Measurements from ENCODE around the gene MZB1.
A peak's percentile ranks its signal among the peaks of the same experiment; 100 is the strongest.
"Not testable (repeated sequence)": the region's sequence is repeated elsewhere in the genome, so short reads cannot be mapped to it uniquely, and the experiment has no call there.

MZB1 gene

DNA sequence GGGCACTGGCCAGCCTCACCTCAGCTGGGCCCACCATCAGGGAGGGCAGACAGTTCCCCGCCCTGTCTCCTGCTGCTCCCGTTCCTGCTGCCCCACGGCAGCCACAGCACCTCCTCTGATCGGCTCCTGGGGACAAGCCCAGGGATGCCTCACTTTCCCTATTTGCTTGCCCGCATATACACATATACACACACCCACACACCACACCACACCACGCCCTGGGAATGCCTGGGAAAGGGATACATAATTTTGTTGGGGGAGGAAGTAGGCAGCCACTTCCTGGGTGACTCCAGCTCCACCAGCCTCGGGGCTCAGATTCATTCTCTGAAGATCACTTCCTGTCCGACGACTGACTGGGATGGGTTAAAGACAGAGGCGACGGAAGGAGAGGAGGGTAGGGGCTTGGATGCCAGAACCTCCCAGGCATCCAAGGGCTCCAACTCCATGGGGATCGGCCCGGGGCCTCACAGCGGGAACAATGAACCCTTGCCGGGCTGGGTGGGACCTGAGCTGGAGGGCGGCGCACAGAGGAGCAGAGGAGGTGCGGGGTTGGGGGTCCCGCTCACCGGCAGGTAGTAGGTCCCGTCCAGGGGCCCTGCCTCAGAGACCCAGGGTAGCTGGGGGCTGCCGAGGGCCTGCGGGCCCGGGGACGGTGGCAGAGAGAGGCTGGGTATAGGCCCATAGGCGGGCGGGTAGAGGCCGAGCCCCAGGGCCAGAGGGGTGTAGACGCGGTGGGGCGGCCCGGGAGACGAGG is 2.0 kb upstream of the MZB1 start:
- DNase-seq (ENCODE audit: low spot score), result no peak

DNA sequence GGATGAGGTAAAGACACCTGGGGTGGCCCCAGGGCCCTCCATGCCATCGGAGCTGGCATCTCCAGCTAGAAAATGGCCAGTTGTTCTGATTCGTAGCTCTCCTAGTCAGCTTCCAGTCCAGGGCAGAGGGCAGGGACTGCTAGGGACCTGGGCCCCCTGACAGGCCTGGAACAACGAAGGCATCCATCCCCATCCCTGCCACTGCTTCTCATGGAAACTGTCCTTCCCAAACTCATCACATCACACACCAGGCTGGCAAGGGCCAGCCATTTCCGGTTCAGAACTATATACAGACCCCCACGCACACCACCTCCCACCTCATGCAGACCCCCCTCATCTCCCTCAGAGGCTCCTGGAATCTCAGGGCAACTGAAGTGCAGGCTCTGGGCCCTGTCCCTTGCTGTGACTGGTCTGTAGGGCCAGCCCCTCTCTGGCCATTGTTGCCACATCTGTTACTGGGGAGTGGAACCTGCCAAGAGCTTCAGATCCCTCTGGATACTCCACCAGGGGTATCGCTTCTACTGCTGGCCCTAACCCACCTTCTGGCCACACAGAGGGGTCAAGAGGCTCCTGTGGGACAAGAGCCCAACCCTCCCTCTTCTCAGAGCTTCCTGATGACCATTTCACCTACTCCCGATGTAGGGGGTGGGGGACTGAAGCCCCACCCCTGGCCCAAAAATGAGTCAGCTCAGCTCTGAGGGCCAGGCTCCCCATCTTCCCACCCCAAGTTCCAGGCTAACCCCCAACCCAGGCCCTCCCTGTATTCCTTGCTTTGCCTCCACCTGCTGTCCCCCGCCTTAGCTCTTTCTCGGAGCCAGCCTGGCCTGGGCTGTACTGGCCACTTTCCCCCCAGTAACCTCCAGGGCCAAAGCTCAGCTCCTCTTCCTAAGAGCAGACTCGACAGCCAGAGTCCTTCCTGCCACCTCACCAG is 1.2 kb upstream of the MZB1 start:
- DNase-seq (ENCODE audit: low spot score), result no peak

DNA sequence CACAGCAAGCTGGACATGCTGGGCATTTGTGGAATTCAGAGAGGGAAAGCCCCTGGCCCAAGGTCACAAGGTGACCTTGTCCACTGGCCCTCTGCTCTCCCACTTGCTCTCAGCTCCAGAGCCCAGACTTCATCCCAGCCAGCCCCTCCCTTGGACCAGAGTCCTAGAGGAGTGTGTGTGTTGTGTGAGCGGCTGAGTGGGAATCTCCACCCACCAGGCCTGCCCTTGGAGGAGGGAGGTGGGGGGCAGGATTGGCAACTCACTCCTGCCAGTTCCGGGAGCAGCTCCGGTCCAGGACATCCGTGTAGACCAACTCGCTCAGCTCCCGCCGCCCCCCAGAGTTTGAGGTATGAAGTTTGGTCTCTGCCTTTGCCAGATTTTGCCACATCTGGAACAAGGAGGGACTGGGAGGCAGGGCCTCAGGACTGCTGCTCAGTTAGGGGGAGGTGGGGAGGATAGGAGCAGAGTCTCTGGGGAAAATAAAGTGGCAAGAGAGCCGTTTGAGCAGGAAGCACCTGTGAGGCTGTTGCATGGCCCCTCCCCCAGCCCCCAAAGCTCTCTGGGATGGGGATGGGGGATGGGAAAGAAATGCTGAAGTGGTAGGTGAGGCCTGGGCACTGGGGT is 1.4 kb downstream of the MZB1 start:
- DNase-seq (ENCODE audit: low spot score), result no peak

DNA sequence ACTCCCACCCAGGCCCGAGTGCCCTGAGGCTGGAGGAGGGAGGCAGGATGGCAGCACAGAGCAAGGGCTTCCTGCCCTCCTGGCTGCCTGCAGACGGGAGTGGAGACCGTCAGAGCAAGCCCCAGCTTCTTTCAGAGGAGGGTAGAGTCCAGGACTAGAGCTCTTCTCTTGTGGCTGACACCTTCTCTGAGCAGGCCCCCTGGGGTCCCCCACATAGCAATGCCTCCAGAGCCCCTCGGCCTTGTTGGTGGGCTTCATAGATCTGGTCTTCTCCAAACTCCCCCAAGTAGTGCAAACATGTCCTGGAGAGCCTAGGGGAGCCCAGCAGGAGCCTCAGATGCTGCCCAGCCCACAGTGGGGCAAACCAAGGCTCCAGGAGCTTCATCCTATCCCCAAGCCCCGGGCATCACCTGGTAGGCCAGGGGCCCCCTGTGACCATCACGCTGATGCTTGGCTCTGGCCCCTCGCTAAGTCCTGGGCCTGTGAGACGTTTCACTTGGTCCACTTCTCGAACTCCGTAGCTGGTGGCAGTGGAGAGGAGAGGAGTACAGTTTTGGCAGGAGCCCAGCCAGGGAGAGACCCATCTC is 2.0 kb downstream of the MZB1 start:
- no peak for DNase-seq (ENCODE audit: low spot score)

DNA sequence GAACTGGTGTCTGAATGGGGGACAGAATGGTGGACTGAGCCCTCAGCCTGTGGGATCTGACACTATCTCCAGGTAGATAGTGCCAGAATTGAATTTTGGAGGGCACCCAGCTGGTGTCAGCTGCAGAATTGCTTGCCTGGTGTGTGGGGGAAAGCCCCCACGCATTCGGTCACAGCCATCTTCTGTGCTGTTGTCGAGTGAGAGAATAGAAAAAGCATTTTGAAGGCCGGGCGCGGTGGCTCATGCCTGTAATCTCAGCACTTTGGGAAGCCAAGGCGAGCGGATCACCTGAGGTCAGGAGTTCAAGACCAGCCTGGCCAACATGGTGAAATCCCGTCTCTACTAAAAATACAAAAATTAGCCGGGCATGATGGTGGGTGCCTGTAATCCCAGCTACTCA is 2.8 kb downstream of the MZB1 start:
- DNase-seq (ENCODE audit: low spot score), result not testable (repeated sequence)

DNA sequence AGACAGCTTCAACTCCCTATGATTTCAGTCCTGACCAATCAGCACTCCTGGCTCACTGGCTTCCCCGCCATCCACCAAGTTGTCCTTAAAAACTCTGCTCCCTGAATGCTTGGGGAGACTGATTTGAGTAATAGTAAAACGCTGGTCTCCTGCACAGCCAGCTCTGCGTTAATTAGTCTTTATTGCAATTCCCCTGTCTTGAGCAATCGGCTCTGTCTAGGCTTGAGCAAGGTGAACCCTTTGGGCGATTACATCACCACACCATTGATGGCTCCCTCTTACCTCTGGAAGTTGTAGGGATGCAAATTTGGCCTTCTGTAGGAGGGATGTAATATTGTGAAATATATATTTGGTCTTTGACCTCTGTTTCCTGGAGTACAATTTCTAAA is 3.7 kb downstream of the MZB1 start:
- no peak for DNase-seq (ENCODE audit: low spot score)

DNA sequence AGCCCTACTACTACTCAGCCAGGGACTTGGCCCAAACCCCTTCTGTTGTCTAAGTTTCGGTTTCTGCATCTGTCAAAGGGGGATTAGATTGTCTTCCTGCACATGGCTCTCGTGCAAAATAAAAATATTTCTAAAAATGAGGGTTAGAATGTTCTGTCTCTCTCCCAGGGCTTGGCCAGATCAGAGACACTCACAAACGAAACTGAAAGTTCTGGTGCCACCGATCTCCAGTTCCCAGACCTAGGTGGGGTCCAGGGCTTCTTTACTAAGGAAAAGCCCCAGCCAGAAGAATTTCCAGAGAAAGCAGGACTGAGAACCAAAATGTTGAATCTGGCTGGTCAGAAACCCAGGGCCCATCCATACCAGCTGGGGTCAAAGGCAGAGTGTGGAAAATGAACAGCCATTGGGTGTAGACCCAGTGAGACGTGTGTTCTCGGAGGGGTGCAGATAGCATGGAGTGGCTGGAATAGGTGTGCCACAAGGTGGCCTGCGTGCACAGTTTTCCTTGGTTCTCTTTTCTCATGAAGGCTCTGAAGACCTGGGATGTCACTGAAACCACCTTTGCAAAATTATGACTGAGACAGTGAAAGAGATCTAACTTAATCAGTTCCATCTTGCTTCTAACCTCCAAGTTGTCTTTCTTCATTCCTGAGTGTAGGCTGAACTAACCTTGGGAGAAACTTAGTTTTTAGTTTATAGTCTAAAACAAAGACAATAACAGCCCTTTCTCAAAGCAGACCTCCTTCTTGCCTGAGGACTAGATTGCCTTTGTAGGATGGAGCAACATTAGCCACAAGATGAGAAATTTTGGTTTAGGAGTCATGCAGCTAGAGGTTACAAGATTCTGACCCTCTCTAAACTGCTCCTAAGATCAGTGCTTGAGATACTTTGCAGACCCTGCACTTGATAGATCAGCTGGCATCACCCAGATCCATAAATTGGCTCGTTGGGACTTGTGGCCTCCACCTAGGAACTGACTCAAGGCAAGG is 4.4 kb downstream of the MZB1 start:
- no peak for DNase-seq (ENCODE audit: low spot score)

DNA sequence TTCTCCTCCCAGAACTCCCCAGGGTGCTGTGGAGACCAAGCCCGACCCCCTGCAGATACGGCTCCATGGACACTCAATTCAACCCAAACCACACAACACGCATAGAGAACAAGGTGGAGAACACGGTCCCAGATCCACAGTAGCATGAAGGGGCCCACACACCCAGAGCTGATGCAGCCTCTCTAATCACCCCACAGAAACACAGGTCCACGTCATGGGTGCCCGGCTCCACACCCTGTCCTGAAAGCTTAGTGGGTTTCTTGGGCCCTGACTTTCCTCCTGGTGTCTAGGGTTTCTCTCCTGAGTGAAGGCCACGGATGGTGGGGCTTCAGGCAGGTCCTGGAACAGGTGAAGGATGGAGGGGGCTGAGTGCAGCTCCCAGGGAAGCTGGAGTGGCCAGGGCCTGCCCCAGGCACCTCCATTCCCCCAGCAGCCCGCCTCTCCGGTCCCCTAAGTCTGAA is 5.1 kb downstream of the MZB1 start:
- no peak for DNase-seq (ENCODE audit: low spot score)

DNA sequence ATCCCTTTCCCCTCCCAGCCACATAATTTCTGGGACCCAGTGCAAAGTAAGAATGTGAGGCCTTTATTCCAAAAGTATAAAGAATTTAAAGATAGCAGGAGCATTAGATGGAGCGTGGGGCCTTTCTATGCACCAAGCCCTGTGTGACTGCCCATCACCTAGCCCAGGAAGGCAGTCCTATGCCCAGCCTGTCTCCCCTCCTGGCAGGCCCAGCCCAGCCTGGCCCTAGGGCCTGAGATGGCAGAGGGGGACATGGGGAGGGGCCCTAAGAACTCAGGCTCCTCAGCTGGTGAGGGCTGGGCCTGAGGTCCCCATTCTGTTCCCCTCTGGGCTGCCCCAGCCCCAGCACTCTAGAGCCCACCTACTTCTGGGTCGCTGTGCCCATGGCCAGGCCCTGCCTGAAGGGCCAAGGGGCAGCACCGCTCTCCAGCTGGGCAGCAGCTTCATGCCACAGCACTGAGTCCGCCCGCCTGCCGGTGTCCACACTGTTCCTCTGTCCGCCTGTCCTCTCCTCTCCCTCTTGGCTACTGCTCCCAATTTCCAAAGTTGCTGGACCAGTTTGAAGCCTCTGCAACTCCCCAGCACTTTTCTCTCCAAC is 5.6 kb downstream of the MZB1 start:
- no peak for DNase-seq (ENCODE audit: low spot score)

DNA sequence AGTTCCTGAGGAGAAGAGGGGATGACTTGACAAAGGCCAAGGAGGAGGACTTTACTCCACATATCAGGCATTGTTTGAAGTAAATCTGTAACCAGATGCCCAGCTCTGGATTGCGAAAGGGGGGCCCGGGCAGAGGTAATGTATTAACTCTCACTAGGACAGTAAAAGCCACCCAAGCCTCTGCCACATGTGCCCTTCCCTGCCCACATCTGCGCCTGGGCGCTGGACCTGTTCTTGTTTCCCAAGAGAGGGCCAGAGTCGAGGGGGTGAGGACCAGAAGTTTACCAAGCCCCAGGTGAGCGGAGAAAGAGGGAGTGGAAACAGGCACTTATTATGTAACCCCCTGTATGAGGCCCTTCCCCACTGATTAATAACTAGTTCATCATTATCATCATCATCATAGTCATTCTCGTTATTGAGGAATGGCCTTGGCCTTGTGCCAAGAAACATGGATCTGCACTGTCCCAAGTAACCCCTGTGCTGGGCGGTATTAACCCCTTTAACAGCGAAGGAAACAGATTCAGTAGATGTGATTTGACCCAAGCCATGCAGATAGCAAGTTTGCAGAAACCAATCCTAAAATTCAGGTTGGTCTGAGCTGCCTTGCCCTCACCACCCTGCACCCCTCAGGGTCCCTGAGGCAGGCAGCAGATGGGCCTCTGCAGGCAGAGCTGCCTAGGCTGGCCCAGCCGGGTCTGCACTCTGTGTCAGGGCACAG is 6.3 kb downstream of the MZB1 start, which contains the start of gene SLC23A1:
SLC23A1 (minus strand) TSS at position 23 of the 718 bp plus-strand sequence. CDS start 44 bp downstream, outside the sequence.
- DNase-seq (ENCODE audit: low spot score), result peak; percentile 27

DNA sequence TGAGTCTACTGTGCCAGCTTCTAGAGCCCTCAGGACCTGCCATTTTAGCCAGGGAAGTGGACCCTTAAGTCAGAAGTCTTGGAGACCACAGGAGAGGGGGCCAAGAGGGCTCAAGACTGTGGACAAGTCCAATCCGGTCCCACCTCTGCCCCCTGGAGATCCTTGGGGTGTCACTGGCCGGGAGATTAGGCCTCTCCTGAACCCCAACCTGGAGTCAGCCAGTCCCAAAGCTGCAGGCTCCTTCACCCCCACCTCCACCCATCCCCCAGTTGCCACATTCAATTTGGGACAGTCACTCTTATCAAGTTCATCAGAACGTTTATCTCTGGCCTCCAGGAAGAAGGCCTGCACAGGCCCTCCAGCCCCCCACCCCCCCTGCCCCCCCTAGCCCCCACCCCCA is 6.9 kb downstream of the MZB1 start:
- DNase-seq (ENCODE audit: low spot score), result no peak

DNA sequence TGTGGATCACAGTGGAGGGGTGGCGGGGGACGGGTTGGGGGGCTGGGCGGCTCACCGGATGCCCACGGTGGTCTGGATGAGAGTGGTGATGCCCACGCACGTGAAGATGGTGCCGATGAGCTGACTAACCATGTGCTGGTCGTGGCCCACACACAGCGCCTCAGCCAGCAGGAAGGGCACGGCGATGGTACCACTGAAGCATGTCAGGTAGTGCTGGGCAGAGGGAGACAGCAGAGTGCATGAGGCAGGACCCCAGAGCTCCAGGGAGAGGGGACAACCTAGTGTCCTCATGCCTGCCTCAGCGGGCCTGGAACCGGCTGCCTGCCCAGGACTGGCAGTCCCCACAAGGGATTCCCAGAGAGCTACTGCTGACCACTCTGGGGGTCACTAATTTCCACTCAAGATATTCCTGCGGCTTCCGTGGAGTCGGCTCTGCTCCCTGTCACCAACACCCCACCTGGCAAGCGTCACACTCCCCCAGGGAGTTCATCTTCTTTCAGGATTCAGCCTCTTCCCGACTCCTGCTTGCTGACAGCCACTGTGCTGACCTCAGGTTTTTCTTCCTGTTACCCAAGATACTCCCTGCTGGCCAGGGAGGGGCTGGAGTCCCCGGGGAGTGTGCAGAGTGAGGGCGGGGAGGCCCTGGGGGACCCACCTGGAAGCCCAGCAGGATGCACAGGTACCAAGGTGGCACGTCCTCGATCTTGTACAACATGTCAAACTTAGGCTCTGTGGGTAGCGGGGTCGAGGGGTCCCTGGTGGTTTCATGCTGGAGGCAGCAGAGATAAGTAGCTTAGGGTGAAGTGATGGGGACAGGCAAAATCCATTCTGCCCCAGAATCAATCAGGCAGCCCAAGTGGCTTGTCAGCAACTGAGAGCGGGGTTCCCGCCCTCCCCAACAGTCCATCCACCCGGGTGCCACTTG is 7.6 kb downstream of the MZB1 start:
- DNase-seq (ENCODE audit: low spot score), result peak; percentile 34

DNA sequence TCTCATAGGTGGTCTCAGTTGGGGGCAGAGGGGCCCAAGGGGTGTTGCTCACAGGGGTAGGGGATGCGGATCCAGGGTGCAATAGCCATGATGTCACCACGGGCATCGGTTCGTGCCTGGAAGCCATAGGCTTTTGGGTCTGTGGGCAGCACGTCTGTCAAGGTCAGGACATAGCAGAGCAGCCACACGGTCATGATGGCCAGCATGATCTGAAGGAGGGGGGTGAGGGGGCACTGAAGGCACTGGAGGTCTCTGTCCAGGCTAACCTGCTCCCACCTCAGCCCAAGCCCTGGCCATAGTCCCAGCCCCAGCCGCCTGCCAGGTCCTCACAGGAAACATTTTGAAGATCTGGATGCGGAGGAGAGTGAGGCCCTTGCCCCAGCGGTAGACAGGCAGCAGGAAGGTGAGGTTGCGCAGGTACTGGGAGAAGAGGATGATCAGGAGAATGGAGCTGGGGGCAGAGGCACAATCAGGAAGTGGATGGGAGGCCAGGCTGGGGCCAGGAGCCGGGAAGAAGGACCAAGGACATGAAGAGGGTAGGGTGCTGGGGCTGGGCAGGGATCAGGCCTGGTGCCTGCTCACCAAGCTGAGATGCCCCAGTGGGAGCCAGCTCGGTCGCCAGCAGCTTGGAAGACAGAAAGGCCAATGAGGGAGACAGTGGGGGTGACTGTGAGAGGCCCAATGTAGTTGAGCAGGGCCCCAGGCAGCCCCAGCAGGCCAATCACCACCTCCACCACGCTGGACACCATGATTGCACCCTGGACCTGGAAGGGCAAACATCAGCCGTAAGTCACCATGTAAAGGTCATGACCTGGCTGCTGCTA is 9.9 kb downstream of the MZB1 start:
- DNase-seq (ENCODE audit: low spot score), result peak; percentile 24

DNA sequence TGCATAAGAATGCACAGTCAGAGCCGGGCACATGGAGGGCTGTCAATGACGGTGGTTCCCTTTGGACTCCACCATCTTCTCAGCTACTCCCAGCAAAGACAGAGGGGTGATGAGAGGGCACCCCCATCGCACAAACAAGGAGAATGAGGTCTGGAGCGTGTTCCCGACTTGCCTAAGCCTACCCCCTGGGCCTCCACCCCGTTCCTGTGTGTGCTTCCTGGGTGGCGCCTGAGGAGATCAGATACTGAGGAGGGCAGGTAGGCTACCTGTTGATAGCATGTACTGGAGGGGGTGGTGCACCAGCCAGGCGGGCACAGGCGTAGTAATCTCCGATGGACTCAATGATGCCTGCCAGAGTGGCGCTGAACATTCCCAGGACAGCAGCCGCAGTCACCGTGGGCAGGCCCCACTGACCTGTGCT is 10.8 kb downstream of the MZB1 start:
- peak; percentile 32 for DNase-seq (ENCODE audit: low spot score)

DNA sequence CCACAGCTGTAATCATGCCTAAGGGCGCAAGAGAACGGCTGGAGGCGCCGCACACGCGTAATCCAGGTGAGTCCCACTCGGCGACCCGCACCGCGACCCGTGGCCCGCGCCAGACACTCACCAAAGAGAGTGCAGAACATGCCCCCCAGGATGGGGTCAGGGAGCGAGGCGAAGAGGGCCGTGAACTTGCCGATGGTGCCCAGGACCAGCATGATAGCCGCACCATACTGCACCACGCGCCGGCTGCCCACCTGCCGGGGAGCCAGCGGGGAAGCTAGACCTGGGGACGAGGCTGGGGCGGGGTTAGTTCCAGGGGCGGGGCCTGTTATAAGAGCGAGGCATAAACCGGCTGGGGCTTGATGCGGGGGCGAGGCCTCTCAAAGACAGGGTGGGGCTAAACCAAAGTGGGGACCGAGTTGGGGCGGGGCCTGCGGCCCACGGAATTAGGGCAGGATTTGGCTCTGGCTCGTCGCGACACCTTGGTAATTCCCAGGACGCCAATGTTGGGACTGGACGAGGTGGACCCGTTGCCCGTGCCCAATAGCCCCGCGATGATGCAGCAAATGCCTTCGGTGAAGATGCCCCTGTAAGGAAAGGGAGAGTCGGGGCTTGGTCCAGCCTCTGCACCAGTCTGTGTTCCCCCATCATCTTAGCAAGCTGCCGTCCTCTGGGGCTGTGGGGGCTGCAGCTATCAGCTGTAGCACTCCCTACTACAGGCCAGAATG is 11.4 kb downstream of the MZB1 start:
- DNase-seq (ENCODE audit: low spot score), result peak; percentile 32

DNA sequence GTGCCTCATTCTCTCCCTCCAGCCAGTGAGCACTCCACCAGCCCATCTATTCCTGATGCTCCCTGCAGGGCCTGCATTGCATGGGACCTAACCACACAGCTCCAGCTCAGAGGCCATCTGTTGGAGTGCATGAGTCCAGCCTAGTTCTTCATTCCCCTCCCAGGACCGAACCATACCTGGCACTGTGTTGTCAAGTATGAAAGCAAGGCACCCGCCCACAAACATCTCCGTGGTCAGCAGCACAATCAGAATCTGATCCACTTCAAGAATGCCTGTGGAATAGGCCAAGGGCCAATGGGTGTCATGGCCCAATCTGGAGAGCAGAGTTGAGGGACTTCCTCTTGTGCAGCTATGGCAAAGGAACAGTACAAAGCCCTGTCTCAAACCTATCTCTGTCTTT is 12.5 kb downstream of the MZB1 start:
- DNase-seq (ENCODE audit: low spot score), result no peak

DNA sequence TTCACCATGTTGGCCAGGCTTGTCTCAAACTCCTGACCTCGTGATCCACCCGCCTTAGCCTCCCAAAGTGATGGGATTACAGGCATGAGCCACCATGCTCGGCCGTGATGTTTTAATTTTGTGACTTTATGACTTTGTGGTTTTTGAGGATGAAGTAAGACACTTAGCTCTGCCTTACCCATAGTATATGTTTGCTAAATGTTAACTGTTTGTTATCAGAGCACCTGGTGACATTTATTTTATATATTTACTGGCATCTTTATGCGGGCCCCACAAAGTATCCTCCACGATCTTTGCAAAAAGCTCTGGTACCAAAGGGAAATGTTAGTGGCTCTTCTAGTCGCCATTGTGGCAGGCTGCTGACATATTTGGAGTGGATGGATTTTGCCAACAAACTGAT is 13.3 kb downstream of the MZB1 start:
- DNase-seq (ENCODE audit: low spot score), result no peak
